Right renal cortex interstitium (tissue), 3 donors: ENCODE data around the gene TADA1. TPM values are rescaled to one million over a fixed set of nuclear protein-coding genes. Genes with fewer than 3 reads are reported as not detected.

Source experiments
- DNase-seq, 3 donors: peaks; one replicate each; pipeline ENCODE4 v3.0.0-alpha.2; 2013; ENCODE audit warnings: low read depth in 3 of 3, low spot score in 2 of 3
- polyA plus RNA-seq, 3 donors: library from polyadenylated mRNA; unstranded; fragments of 120-200 nt; gene quantifications; one replicate each; pipeline ENCODE4 v1.2.1, GENCODE V29; 2013; ENCODE audit not compliant: insufficient read length in 3 of 3

TADA1 gene, protein sequence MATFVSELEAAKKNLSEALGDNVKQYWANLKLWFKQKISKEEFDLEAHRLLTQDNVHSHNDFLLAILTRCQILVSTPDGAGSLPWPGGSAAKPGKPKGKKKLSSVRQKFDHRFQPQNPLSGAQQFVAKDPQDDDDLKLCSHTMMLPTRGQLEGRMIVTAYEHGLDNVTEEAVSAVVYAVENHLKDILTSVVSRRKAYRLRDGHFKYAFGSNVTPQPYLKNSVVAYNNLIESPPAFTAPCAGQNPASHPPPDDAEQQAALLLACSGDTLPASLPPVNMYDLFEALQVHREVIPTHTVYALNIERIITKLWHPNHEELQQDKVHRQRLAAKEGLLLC
- polyA plus RNA-seq: 10 to 100 TPM; 25.9 to 28.0 (median 27.5) TPM

DNA sequence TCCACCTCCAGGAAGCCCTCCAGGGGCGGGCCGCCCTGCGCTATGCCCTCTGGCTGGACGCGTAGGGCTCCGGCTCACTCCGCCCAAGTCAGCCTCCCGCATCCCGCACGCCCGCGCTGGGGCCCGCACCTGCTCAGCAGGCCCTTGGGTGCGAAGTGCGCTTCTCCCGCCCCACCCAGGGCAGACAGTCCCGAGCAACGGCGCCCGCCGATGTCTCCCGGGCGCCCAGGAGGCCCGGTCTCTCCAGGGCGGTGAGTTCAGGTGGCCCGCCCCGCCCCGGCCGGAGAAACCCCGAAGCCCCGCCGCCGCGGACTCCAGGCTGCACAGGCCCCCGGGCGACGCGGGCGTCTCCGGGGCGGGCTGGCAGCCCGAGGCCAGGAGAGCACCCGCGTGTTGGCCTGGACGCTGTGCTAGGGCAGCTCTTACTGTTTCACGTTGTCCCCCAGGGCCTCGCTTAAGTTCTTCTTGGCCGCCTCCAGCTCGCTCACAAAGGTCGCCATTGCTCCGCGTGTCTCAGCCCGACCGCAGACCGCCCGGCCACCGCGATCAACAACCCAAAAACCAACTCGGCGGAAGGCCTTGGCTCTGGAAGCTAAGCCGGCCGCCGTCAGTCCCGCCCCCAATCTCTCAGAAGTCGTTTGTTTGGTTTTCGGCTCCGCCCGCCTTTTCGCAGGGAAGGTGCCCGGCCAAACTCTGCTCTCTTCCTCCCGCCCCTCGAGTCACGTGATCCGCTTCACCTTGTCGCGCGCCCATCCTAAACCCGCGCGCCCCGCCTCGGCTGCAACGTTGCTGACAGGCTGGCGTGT lies at the start of gene TADA1:
TADA1 (minus strand) TSS at position 531 of the 806 bp plus-strand sequence; CDS start at position 500, 31 bp downstream.
- peak; percentile 85 to 97 (median 88) for DNase-seq

DNA sequence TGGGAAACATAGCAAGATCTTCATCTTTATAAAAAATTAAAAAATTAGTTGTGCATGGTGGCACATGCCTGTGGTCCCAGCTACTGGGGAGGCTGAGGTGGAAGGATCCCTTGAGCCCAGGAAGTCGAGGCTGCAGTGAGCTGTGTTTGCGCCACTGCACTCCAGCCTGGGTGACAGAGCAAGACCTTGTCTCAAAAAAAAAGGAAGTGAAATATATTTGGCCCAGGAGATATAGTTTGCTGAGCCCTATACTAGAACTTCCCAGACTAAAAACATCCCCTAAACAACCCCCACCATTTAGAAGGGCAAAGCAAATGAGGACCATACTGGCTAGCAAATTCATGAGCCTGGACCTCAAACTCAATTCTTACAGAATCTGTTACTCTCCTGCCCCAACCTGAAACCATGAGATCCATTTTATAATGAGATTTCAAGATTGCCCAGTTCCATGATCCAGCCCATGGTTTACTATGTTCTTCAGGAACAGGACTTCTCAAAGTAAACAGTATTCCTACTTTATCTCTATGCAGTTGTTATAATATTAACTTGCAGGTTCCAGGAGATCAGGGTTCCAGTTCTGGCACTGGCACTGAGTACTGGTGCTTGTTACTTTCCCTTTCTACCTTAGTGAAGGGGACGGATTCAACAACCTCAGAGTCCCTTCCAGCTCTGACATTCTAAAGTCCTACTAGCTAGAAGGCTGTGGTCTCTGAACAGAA lies 48.9 kb upstream of the TADA1 start:
- DNase-seq: no peak

DNA sequence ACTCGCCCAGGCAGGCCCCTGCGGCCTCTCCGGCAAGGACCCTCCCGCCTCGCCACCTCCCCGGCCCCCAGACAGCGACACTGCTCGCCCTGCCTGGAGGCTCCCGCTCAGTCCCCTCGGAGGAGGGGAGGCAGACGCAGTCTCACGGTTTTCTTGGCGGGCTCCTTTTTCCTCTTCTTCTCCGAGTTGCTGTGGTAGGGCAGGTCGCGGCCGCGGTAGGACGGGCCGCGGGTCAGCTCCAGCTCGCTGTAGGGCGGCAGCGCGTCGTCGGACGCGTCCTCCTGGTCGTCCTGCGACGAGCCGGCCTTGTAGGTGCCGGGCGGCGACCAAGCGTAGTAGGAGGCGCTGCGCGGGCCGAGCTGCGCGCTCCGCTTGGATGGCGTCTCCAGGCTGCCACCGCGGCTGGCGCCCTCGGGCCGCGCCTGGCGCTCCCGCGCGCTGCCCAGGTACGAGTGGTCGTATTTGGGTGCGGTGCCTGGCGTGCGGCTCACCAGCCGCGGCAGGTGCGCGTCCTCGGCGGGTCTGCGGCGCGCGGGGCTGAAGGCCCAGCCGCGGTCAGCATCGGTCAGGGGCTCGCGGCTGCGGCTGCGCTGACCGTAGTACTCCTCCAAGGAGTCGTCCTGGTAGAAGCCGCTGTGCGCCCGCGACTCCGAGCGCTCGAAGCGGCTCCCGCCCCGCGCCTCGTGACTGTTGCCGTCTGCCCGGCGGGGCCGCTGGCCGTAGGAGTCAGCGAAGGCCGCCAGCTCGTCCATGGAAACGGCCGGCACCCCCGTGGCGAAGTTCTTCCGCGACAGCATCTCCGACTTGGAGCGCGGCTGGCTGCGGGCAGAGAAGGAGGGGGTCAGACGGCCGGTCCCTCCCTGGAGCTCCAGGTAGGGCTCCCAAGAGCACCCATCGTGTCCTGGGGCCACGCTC lies 44.8 kb upstream of the TADA1 start:
- DNase-seq: no peak

DNA sequence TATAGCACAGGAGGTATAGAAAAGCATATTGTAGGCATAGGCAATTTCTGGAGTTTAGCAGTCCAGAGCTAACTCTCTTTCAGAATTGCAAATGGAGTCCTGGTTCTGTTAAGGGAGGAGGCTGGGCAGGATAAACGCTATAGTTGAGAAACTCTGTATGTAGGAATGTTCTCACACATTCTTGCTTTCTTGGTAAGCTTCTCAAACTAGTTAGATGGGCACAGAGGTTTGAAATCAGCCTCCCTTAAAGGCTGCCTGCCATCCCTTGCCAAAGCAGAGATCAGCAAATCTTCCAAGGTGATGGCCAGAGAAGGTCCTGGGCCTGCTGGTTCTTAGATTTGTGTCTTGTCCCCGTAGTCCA lies 42.9 kb upstream of the TADA1 start:
- DNase-seq: no peak

DNA sequence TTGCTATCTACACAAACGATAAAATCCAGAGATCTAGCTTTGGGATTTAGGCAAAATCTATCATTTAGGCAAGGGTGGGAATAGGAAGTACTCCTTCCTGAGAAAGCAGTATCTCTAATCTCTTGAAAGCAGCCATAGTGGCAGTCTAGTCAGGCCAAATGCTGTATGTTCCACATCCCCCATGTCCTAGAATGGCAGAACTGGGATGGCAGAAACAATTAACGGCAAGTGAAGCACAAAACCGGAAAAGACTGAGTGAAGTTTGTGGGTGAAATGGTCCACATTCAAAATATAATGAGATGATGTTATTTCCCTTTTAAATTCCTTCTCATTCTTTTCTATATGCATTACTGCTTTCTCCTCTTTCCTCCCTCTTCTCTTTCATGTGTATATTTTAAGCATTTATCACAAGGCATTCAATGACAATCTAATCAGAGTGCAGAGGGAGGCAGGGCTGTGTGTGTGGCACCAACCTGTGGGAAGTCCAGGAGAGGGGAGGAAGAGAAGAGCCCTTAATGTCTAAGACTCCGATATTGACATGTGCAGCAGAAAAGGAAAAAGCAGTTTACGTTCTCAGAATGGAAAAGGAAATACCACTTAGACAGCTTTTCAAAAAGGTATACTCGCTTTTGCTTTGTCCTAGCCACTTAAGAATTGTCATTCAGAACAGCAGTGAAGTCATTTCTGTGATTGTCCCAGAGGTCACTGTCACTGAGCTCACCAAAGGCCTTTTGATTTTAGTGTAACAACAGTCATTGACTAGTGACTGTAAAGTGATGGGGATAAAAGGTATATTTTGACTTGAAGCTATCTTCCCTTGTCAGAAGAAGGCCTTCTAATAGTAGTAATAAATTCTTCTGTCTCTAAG lies 42.3 kb upstream of the TADA1 start:
- DNase-seq: no peak

DNA sequence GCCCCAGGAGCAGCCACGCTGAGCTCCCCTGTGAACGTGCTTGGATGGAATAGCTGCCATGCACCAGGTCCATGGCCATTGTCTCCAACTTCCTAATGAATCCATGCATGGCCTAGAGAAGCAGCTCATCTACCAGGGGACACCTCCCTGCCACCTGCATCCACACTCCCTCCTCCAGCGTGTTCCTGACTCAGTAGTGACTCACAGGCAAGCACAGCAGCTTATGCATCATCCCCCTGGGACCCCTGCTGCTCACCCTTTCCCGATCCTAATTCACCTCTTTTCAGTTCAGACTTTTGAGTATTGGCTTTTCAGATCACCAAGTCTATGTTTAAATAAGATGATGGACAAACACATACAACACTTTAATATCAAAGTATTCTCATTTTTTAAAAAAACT lies 39.9 kb upstream of the TADA1 start:
- no peak for DNase-seq

DNA sequence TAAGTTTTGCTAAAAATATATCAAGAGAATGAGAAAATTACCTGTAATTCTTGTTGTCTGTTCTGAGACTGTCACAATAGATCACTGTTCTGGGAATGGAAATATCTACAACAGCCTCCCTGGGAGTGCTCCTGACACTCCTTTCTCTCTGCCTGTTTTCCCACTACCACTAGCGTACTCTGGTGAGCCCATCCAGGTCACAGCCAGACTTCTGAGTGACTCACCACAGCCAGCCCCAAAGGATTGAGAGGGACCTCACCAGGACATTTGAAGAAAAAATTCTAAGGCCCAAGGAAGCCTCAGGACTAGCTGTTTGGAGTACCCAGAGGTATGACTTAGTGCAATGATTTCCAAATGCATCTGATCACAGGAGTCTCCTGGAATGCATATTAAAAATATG lies 39.0 kb upstream of the TADA1 start:
- DNase-seq: no peak

DNA sequence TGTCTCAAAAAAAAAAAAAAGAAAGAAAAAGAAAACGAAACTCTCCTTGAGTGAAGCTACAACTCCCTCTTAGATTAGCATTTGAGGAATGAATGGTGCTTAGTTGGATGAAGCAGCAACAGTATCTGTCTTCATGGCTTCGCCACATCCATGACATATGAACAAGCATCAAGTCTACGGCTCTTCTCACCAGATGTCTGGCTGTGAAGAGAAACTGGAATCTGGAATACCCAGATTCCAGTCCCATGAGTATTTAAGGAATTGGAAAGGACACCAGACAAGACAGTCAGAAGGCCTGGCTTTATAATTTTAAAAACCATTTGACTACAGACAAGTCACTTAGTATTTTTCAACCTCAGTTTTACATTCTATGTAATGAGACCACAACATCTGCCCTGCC lies 38.0 kb upstream of the TADA1 start:
- DNase-seq: no peak

DNA sequence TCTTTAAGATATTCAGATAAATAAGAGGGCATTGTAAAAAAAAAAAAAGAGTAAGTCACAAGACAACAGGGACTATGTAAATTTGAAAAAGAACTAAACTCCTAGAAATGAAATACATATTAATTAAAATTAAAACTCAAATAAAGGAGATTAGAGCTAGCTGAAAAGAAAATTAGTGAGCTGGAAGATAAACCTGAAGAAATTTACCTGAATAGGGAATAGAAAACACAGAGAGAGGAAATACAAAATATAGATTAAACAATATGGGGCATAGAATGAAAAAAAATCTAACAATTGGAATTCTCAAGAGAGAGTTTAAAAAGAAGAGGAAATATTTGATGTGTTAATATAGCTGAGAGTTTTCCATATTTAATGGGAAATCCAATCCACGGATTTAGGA lies 35.6 kb upstream of the TADA1 start:
- DNase-seq: no peak

DNA sequence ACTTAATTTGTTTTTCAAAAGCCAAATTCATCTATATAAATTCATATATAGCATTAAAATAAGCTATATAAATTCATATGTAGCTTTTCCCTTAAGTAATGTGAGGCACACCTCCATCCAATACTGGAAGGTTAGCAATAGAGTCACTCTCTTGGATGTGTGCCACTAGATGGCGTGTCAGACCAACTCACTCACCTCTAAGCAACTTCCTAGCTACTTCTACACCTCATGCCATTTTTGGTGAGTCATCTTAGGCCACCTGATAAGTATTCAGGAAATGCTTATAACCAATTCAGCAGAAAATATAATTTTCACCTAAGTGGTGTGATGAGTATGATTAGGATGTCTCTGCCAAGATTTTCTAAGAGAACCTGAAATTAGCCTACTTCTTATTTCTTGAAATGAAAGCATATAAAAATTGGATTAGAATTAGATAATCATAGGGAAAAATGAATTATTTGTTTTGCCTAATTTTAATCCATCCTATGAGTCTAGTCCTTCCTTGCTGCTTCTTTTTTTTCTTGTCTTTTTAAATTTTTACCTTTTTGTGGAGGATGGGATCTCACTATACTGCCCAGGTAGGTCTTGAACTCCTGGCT lies 34.4 kb upstream of the TADA1 start:
- peak in 2 of 3 donors; percentile 58 to 60 for DNase-seq

DNA sequence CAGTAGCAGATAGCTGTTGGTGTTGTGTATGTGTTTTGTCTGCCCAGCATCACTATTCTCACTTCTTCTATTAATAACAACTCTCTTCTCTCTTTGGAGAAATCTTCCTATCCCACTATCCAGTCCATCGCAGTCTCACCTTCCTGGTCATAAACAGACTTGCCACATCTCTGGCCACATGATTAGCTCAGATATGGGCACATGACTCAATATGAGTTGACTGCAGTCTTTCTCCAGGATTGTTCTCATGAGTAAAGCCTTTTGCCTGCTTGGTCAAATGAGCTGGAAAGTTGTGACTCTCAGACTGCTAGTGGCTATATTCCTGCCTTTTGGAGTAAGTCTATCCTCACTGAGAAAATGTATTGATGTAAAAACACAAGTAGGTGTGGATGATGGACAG lies 32.9 kb upstream of the TADA1 start:
- no peak for DNase-seq

DNA sequence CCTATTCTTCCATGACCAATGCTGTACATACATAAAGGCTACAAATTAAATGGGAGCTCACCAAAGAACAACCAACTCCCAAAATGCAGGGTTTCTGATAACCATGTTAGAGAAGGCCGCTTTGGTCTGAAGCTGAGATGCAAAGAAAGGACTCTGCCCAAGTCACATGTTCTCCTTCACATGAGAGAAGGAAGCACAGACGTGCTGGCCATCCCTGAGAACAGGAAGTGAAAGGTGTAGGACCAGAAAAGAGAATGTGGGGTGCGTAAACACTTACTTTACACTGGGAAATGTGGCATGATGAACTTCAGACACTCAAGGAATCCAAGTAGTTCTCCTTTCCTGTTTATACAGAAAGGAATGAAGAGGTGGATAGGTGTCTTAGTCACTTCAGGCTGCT lies 31.7 kb upstream of the TADA1 start:
- DNase-seq: no peak

DNA sequence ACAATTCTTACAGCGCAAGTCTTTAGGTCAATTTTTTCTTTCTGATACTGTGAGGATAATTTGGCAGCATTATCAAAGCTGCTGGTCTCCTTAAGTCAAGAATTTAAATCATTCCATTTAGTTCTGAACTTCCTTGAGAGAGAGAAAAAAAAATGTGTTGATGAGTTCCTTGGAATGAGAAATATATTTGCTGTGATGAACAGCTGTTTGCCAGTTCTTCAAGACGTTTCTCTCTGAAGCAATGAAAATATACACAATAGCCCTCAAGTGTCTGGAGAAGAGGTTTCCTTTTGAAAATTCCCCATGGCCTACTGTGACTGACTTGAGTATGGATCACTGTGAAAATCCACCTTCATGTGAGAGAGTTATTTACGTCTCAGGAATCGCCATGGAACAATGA lies 31.0 kb upstream of the TADA1 start:
- DNase-seq: no peak

DNA sequence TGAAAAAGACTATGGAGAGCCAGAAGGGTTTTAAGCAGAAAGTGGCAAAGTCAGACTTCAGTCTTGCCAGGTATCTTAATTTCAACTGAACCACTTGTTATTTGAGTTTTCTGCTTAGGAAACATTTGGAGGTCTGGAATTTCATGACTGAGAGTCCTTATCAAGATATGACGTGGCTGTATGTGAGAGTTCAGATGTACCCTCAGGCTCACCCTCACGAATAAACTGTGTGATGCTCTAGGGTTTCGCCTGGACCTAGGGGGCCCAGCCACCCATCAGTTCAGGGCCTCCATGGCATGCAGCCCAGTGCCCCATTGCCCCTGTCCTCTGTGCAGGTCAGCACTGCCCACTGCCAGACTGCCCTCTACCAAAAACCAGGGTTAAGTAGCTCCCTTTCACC lies 30.6 kb upstream of the TADA1 start:
- no peak for DNase-seq

DNA sequence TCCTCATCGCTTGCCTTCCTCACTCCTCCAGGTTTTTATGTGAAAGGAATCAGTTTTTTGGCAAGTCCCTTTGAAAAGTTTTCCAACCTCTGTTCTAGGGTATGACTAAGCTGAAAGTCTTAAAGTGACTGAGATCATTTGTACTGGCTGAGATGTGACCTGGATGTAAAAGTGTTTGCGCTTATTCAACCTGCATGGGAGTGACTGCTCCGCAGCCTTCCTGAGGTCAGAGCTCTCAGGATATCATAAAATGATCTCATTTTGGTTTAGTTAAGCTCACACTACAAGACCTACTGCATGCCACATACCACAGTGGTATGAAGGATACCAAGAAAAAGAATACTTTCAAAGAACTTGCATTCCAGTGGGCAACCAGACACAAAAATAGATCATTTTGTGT lies 29.8 kb upstream of the TADA1 start:
- no peak for DNase-seq

DNA sequence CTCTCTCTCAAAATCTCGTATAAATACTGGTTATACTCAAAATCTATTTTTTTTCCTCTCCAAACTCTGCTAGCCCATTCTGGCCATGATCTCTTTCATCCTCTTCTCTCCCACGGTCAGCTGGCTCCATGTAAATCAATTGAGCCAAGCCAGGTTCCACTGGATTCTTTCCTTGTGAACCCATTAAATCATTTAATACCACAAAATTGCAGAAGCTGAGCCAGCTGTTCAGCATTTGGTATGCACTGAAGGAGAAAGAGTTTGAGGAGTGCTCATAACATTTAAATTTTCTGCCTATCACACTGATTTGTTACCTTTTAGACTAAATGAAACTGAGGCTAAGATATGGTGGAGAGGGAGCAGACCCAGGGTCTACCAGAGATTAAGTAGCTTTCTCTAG lies 29.1 kb upstream of the TADA1 start:
- no peak for DNase-seq

DNA sequence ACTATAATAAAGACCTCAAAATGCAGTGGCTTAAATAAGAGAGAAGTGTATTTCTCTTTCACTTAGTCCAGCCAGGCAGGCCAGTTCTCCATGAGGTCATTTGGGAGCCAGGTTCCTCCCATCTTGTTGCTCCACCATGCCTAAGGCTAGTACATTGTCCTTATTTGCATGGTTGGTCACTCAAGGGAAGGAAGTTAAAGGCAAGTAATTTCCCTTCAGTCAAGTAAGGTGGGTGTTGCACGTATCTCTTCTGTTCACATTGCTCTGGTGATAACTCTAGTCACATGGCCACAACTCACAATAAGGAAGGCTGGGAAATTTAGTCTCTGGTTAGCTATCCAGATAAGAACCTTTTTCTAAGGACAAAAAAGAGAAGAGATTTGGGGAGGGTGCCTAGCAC lies 27.2 kb upstream of the TADA1 start:
- DNase-seq: no peak

DNA sequence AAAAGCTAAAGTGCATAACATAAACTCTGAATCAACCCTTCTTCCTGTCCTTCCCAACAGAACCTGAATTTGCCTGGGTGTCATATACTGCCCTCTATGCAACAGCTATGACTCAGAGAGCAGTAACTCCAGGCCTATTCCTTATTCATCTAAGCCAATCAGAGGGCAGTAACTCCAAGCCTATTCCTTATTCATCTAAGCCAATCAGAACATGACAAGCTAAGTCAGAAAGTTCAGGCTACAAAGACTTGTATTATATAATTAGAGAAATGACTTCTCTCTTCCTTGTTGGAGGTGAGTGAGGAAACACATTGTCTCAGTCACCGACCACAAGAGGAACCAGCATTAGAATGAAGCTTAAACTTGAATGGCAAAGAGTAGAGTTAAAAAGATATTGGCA lies 26.2 kb upstream of the TADA1 start:
- DNase-seq: no peak

DNA sequence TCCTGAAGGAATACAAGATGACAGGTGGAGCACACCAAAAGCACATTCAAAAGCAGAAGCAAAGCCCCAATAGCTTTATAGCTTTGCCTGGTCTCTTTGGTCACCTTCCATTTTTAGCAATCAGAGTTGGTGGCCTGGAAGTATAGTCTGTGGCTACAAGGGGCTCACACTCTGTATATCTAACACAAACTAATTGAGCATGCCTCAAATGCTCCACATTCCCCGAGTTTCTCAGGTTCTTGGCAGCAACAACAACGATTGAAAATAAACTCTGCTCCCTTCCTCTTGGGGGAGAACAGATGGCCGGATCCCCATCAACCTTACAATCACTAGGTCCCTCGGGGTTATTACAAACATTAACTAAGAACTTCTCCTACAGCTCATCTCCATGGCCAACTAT lies 24.9 kb upstream of the TADA1 start:
- no peak for DNase-seq
